ENCODE measurements around the gene CCDC83. TPM values are rescaled to one million over a fixed set of nuclear protein-coding genes. Genes with fewer than 3 reads are reported as not detected.
A peak's percentile ranks its signal among the peaks of the same experiment; 100 is the strongest.

CCDC83 gene
- total and polyA plus RNA-seq, 2 donors (not counting 1 experiment from before 2014, with no cell fraction given), result under 0.01 TPM; not detected in 1

GRCh38 chr11:85843929-85844328 lies 11.3 kb upstream of the CCDC83 start:
- H3K9me3 ChIP-seq (ENCODE audit: control insufficient read depth, insufficient read depth, low read depth, low read length), result no peaks in the 10 kb centered on the region
- no peak overlapping the region for H3K4me3 ChIP-seq (replicated peaks in 1 of 4; ENCODE audit: control extremely low read depth in 1 of 4, insufficient read depth in 1 of 4, low read depth in 3 of 4, low read length in 4 of 4)
- no peaks in the 10 kb centered on the region for H3K27me3 ChIP-seq (ENCODE audit: control insufficient read depth, insufficient read depth, low read length)
- no peak overlapping the region for H2AFZ ChIP-seq (ENCODE audit: low read length)
- no peak overlapping the region for H3K4me2 ChIP-seq (ENCODE audit: extremely low read depth, insufficient read depth, low read length)
- no peaks in the 10 kb centered on the region for H3K79me2 ChIP-seq (ENCODE audit: control insufficient read depth, insufficient read depth, low read length)
- H3K27ac ChIP-seq (ENCODE audit: insufficient read depth, low read length), result no peak overlapping the region
- no peak overlapping the region for H3K9ac ChIP-seq (ENCODE audit: insufficient read depth, low read length)
- H3K36me3 ChIP-seq (ENCODE audit: control insufficient read depth, insufficient read depth, low read length), result no peaks in the 10 kb centered on the region
- peaks cover 6% of the 10 kb centered on the region for H3K4me1 ChIP-seq (ENCODE audit: control insufficient read depth, extremely low read depth, insufficient read depth, low read length)
- no peak for TF ChIP-seq CTCF (conservative IDR thresholded peaks at IDR 0.05 in 1 of 2, IDR thresholded peaks at IDR 0.05 in 1 of 2; ENCODE audit: low read depth in 1 of 2, low read length in 2 of 2)
- no peak for TF ChIP-seq EZH2 (IDR thresholded peaks at IDR 0.05; ENCODE audit: low read length, missing control alignments)
- DNase-seq (ENCODE audit: low read depth in 2 of 2), result no peak
- H4K20me1 ChIP-seq (ENCODE audit: control insufficient read depth, extremely low read depth, insufficient read depth, low read length), result no peaks in the 10 kb centered on the region

- Histone ChIP-seq H3K4me2 (ENCODE audit: extremely low read depth, insufficient read depth, low read length) (no peak overlapping the region), H3K4me1 (ENCODE audit: control insufficient read depth, extremely low read depth, insufficient read depth, low read length) (peaks cover 6% of the 10 kb centered on the region), H3K27ac (ENCODE audit: insufficient read depth, low read length) (no peak overlapping the region), H3K36me3 (ENCODE audit: control insufficient read depth, insufficient read depth, low read length) (no peaks in the 10 kb centered on the region), H3K9ac (ENCODE audit: insufficient read depth, low read length) (no peak overlapping the region), H3K4me3 (replicated peaks in 1 of 4; ENCODE audit: control extremely low read depth in 1 of 4, insufficient read depth in 1 of 4, low read depth in 3 of 4, low read length in 4 of 4) (no peak overlapping the region), H3K79me2 (ENCODE audit: control insufficient read depth, insufficient read depth, low read length) (no peaks in the 10 kb centered on the region), H2AFZ (ENCODE audit: low read length) (no peak overlapping the region), H4K20me1 (ENCODE audit: control insufficient read depth, extremely low read depth, insufficient read depth, low read length) (no peaks in the 10 kb centered on the region), H3K9me3 (ENCODE audit: control insufficient read depth, insufficient read depth, low read depth, low read length) (no peaks in the 10 kb centered on the region), H3K27me3 (ENCODE audit: control insufficient read depth, insufficient read depth, low read length) (no peaks in the 10 kb centered on the region)
- DNase-seq (ENCODE audit: low read depth in 2 of 2), result peak in 1 of 2 donors; percentile 80
- TF ChIP-seq EZH2 (IDR thresholded peaks at IDR 0.05; ENCODE audit: low read length, missing control alignments) (no peak), CTCF (conservative IDR thresholded peaks at IDR 0.05 in 1 of 2, IDR thresholded peaks at IDR 0.05 in 1 of 2; ENCODE audit: low read depth in 1 of 2, low read length in 2 of 2) (no peak)
Observed at GRCh38 chr11:85844439-85845123, 10.6 kb upstream of the CCDC83 start.

GRCh38 chr11:85845124-85845631 lies 10.0 kb upstream of the CCDC83 start:
- no peak overlapping the region for H3K9ac ChIP-seq (ENCODE audit: insufficient read depth, low read length)
- H2AFZ ChIP-seq (ENCODE audit: low read length), result no peak overlapping the region
- no peaks in the 10 kb centered on the region for H3K9me3 ChIP-seq (ENCODE audit: control insufficient read depth, insufficient read depth, low read depth, low read length)
- no peak overlapping the region for H3K4me3 ChIP-seq (replicated peaks in 1 of 4; ENCODE audit: control extremely low read depth in 1 of 4, insufficient read depth in 1 of 4, low read depth in 3 of 4, low read length in 4 of 4)
- no peaks in the 10 kb centered on the region for H4K20me1 ChIP-seq (ENCODE audit: control insufficient read depth, extremely low read depth, insufficient read depth, low read length)
- no peaks in the 10 kb centered on the region for H3K36me3 ChIP-seq (ENCODE audit: control insufficient read depth, insufficient read depth, low read length)
- H3K4me1 ChIP-seq (ENCODE audit: control insufficient read depth, extremely low read depth, insufficient read depth, low read length), result peaks cover 6% of the 10 kb centered on the region
- H3K79me2 ChIP-seq (ENCODE audit: control insufficient read depth, insufficient read depth, low read length), result no peaks in the 10 kb centered on the region
- DNase-seq (ENCODE audit: low read depth in 2 of 2), result peak in 1 of 2 donors; percentile 50
- no peak overlapping the region for H3K27ac ChIP-seq (ENCODE audit: insufficient read depth, low read length)
- H3K27me3 ChIP-seq (ENCODE audit: control insufficient read depth, insufficient read depth, low read length), result no peaks in the 10 kb centered on the region
- TF ChIP-seq EZH2 (IDR thresholded peaks at IDR 0.05; ENCODE audit: low read length, missing control alignments) (no peak), CTCF (conservative IDR thresholded peaks at IDR 0.05 in 1 of 2, IDR thresholded peaks at IDR 0.05 in 1 of 2; ENCODE audit: low read depth in 1 of 2, low read length in 2 of 2) (no peak)
- no peak overlapping the region for H3K4me2 ChIP-seq (ENCODE audit: extremely low read depth, insufficient read depth, low read length)

Data from fibroblast of lung (primary cell).